HG03378 (cell line): ENCODE results near the gene AMMECR1L.
"Not testable (repeated sequence)": the region's sequence is repeated elsewhere in the genome, so short reads cannot be mapped to it uniquely, and the experiment has no call there.

Experiments used
- ATAC-seq: cut with Tn5 transposase; IDR thresholded peaks from one replicate; pipeline ENCODE4 v1.9.1; 2021; ENCODE audit warnings: mild to moderate bottlenecking, moderate library complexity; ENCODE audit not compliant: unreplicated experiment

AMMECR1L gene

DNA sequence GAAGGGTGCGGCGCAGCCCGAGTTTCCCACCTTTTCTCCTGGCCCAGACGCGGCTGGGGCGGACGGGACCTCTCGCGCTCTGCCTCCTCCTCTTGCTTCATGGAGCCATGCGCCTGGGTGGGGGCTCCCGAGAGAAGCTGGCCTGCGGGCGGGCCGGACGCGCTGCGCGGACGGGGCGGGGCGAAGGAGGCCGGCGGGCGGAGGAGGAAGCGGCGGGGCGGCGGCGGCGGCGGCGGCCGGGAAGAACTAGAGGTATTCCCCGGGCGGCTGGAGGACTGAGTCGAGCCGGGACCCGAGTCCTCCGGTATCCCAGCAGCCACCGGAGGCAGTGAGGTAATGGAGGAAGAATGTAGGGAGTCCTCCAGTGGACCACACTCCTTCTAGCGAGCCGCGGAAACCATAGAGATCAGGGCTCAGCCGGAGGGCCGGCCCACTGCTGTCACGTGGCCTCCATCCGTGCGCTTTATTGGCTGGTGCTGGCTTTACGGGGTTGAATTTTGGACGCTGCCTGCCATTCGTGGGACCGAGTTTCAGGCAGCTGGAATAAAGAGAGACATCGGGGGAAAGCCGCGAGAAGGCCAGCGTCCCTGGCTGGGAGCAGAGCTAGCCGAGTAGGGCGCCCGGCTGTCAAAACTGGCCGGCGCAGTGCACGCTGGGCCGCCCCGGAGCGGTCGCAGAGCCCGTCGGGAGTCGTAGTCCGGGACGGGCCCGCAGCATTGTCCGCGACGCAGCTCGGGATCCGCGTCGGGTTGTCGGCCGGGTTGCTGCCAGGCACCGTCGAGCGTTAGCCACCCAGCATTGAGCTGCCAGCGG, at the start of gene AMMECR1L:
Gene AMMECR1L, minus strand, starts transcription at position 177 of the 813 bp plus-strand sequence. CDS start 11,722 bp downstream, outside the sequence.
- ATAC-seq, result peak; percentile 96

GRCh38 chr2:127935337-127935736, 49.6 kb upstream of the AMMECR1L start:
- ATAC-seq, result no peak

- no peak for ATAC-seq
Measured at GRCh38 chr2:127932199-127932876, 46.6 kb upstream of the AMMECR1L start.

DNA sequence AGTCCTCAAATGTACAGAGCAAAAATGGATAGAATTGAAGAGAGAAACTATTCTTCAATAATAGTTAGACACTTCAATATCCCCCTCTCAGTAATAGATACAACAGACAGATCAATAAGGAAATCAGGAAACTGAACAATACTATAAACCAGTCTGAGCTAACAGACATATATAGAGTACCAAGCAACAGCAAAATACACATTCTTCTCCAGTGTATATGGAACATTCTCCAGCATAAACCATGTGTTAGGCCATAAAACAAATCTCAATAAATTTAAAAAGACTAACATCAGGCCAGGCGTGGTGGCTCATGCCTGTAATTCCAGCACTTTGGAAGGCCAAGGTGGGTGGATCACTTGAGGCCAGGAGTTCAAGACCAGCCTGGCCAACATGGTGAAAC, 43.7 kb upstream of the AMMECR1L start:
- no peak for ATAC-seq

GRCh38 chr2:127927384-127927783, 41.6 kb upstream of the AMMECR1L start:
- no peak for ATAC-seq

DNA sequence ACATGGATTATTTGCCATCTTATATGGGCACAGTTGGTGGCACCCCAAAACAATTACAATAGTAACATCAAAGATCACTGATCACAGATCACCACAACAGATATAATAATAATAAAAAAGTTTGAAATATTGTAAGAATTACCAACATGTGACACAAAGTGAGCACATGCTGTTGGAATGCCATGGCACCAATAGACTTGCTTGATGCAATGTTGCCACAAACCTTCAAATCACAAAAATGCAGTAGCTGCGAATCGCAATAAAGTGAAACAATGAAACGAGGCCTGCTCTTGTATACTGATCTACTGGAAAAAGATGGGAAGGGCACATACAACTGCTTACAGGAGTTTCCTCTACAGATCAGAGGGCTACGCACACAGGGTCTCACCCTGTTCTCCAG, 32.2 kb upstream of the AMMECR1L start:
- no peak for ATAC-seq

- no peak for ATAC-seq
Measured at GRCh38 chr2:127913808-127914457, 28.2 kb upstream of the AMMECR1L start.

- ATAC-seq, result no peak
Measured at GRCh38 chr2:127911737-127912136, 26.0 kb upstream of the AMMECR1L start.

DNA sequence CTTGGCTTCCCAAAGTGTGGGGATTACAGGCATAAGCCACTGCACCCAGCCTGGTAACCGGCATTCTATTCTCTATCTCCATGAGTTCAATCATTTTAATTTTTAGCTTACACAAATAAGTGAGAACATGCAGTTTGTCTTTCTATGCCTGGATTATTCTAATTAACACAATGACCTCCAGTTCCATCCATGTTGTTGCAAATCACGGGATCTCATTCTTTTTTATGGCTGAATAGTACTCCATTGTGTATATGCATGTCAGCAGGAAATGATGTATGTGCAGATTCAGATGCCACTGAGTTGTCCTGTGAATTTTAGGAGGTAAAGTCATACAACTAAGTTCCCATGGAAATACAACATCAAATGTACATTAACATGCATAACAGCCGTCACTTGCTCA, 24.7 kb upstream of the AMMECR1L start:
- no peak for ATAC-seq

DNA sequence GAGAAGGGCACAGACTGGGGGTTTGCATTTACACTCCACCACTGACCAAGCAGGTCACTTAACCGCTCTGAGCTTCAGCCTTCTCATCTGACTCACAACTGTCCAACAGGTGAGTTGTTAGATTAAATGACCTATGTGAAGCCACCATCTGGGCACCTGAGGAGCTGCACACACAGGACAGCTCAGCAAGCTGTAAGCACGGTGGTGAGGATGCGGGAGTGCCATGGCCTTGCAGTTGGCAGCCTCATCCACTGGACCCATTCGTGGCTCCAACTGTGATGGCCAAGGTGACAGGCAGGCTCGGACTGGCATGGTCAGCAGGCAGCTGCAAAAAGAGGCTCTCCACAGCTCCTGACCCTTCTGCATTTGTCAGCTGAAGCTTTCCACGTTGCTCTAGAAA, 23.3 kb upstream of the AMMECR1L start:
- ATAC-seq, result no peak

- ATAC-seq, result not testable (repeated sequence)
Measured at GRCh38 chr2:127907733-127908400, 22.1 kb upstream of the AMMECR1L start.

- no peak for ATAC-seq
Measured at GRCh38 chr2:127906206-127906926, 20.6 kb upstream of the AMMECR1L start.

DNA sequence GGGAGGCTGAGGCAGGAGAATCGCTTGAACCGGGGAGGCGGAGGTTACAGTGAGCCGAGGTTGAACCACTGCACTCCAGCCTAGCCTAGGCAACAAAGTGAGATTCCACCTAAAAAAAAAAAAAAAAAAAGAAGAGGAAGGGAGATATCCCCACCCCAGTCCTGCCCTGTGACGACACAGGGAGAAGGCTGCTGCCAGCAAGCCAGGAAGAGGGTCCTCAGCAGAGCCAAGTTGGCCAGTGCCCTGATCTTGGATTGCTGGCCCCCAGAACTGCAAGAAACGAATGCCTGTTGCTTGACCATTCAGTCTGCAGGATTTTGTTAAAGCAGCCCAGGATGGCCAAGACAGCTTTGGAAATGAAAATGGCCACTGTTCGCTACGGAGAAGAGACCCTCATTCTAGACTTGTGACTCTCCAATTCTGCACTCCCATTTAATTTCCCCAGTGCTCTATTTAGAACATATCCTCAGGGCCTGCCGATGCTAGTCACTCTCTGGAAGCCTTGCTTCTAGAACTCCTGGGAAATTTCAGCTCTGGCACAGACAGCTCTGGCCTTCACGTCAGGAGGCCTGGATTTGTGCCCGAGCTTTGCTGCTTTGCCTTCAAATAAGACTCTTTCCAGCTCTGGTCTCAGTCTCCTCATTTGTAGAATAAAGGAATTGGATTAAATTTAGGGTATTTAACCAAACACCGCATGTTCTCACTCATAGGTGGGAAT, 15.7 kb upstream of the AMMECR1L start:
- no peak for ATAC-seq

GRCh38 chr2:127897531-127898211, 11.9 kb upstream of the AMMECR1L start:
- no peak for ATAC-seq

DNA sequence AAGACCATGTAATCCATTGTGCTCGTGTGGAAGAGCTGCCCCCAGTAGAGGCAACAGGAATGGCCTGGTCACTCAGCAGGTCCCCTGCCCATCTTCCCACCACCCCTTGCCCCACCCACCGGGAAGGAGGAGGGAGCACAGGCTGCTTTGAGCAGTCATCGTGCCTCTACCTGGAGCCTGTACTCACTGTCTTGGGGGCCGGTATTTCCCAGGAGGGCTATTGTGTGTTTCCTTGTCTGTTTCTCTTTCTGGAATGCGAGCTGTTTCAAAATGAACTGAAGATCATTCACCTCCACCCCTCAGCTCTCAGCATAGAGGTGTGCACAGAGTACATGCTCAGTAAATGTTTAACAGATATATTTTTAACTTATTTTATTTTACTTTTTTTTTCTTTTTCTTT, 7.7 kb upstream of the AMMECR1L start:
- ATAC-seq, result no peak

DNA sequence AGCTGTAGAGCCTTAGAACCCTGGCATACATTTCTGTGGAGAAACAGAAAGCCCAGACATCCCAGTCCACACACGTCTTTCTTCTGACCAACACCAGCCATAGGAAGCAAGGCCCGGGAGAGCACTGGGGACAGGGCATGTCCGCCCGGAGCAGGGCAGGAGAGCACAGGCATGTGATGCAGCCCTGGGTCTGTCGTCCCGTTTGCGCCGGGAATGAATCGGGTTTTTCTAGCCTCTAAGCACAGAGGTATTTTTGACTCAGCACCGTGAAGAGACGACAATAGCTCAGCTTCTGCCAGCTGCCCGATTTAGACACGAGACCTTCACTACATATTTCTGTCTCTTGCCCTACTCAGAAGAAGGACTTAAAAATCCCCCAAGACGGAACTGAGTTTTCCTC, 7.3 kb upstream of the AMMECR1L start:
- no peak for ATAC-seq

GRCh38 chr2:127891811-127892210, 6.1 kb upstream of the AMMECR1L start:
- no peak for ATAC-seq

GRCh38 chr2:127890756-127891155, 5.0 kb upstream of the AMMECR1L start:
- ATAC-seq, result not testable (repeated sequence)

- ATAC-seq, result no peak
Measured at GRCh38 chr2:127888772-127889171, 3.0 kb upstream of the AMMECR1L start.
